ENCODE data around the gene GNPTG. TPM values are rescaled to one million over a fixed set of nuclear protein-coding genes. Genes with fewer than 3 reads are reported as not detected.
A peak's percentile ranks its signal among the peaks of the same experiment; 100 is the strongest.

GNPTG gene
- total RNA-seq, 2 donors from 2014 or later: 34.0 to 38.4 TPM

DNA sequence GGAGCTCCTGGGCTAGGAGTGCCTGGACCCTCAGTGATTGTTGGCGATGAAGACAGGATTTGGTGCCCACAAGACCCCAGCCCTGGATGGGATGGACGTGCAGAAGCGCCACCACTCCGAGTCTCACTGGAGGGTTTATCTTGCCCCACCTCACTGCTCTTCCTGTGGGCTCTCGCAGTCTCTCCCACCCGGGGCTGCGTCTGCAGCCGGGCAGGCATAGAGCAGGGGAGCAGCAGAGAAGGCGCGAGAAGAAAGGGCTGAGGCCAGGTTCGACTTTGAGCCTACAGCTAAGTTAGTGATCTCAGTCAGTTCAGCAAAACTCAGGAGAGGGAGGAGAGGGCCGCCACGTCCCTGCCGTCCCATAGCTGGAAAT lies 35.7 kb upstream of the GNPTG start:
- no peak overlapping the region for H3K27ac ChIP-seq (ENCODE audit: low read depth, low read length)
- 97 to 98% methylated on average over 14 of the region's 14 CpGs for WGBS, 2 experiments (ENCODE audit: insufficient coverage in 1 of 2, insufficient read length in 1 of 2)
- no peaks in the 10 kb centered on the region for H3K9me3 ChIP-seq (ENCODE audit: control insufficient read depth, low read length)
- peaks cover 72% of the 10 kb centered on the region for H3K36me3 Mint-ChIP-seq (ENCODE audit: low read depth)
- no peaks in the 10 kb centered on the region for H3K9me3 Mint-ChIP-seq
- peaks cover 79% of the 10 kb centered on the region for H3K36me3 ChIP-seq (ENCODE audit: control insufficient read depth, insufficient read depth, low read length)
- H3K4me3 ChIP-seq (ENCODE audit: low read length): no peak overlapping the region
- no peak overlapping the region for H3K27ac Mint-ChIP-seq
- peaks cover 5% of the 10 kb centered on the region for H3K4me1 Mint-ChIP-seq
- no peaks in the 10 kb centered on the region for H3K4me1 ChIP-seq (ENCODE audit: control insufficient read depth, insufficient read depth, low read length)
- DNase-seq: no peak
- H3K9ac ChIP-seq (ENCODE audit: extremely low read depth, low read length, poor library complexity, severe bottlenecking): no peak overlapping the region
- no peak overlapping the region for H3K4me3 Mint-ChIP-seq
- no peaks in the 10 kb centered on the region for H3K27me3 ChIP-seq (ENCODE audit: control insufficient read depth, insufficient read depth, low read length, poor library complexity, severe bottlenecking)
- TF ChIP-seq, protein P1, sequence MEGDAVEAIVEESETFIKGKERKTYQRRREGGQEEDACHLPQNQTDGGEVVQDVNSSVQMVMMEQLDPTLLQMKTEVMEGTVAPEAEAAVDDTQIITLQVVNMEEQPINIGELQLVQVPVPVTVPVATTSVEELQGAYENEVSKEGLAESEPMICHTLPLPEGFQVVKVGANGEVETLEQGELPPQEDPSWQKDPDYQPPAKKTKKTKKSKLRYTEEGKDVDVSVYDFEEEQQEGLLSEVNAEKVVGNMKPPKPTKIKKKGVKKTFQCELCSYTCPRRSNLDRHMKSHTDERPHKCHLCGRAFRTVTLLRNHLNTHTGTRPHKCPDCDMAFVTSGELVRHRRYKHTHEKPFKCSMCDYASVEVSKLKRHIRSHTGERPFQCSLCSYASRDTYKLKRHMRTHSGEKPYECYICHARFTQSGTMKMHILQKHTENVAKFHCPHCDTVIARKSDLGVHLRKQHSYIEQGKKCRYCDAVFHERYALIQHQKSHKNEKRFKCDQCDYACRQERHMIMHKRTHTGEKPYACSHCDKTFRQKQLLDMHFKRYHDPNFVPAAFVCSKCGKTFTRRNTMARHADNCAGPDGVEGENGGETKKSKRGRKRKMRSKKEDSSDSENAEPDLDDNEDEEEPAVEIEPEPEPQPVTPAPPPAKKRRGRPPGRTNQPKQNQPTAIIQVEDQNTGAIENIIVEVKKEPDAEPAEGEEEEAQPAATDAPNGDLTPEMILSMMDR (conservative IDR thresholded peaks at IDR 0.05): no peak
- H3K27me3 Mint-ChIP-seq (ENCODE audit: insufficient read depth): no peaks in the 10 kb centered on the region

DNA sequence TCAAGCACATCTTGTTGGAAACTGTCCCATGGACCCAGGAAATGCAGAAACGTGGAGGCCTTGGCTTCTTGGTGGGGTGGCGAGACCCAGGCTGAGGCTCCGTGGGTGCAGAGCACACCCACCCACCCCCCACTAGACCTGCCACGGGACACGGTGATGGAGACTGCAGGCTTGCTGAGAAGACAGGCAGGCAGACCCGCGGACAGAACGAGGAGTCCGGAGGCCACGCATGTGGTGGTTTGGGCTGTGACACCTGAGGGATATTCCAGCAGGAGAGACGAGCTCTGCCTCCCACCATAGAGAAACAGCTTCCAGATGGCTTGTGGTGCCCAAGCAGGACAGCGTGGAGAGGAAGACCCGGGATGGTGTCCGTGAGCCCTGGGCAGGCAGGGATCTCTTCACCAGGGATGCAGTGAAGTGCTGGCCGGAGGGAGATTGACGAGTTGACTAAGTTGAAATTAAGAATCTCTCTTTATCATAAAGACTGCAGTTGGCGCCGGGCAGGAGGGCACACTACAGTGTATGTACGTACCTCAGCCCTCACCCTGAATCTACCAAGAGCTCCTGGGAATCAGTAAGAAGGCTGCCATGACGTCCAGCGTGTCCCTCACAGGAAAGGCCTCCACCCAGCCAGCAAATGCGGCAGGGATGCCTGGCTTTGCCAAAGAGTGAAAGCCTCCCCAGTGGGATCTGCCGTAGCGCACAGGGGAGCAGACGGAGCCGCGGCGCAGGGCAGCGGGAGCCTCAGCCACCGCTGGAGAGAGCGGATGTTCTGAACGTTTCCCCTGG lies 34.1 kb upstream of the GNPTG start:
- Mint-ChIP-seq H3K27ac (peak overlapping the region; percentile 39), H3K27me3 (ENCODE audit: insufficient read depth) (no peaks in the 10 kb centered on the region), H3K36me3 (ENCODE audit: low read depth) (peaks cover 84% of the 10 kb centered on the region), H3K4me3 (no peak overlapping the region), H3K4me1 (peaks cover 2% of the 10 kb centered on the region), H3K9me3 (no peaks in the 10 kb centered on the region)
- TF ChIP-seq, protein P1 (conservative IDR thresholded peaks at IDR 0.05): no peak
- no peak overlapping the region for H3K9ac ChIP-seq (ENCODE audit: extremely low read depth, low read length, poor library complexity, severe bottlenecking)
- H3K4me3 ChIP-seq (ENCODE audit: low read length): no peak overlapping the region
- H3K4me1 ChIP-seq (ENCODE audit: control insufficient read depth, insufficient read depth, low read length): no peaks in the 10 kb centered on the region
- H3K36me3 ChIP-seq (ENCODE audit: control insufficient read depth, insufficient read depth, low read length): peaks cover 85% of the 10 kb centered on the region
- DNase-seq: no peak
- no peak overlapping the region for H3K27ac ChIP-seq (ENCODE audit: low read depth, low read length)
- no peaks in the 10 kb centered on the region for H3K27me3 ChIP-seq (ENCODE audit: control insufficient read depth, insufficient read depth, low read length, poor library complexity, severe bottlenecking)
- 97% methylated on average over 29 to 32 of the region's 32 CpGs for WGBS, 2 experiments (ENCODE audit: insufficient coverage in 1 of 2, insufficient read length in 1 of 2)
- H3K9me3 ChIP-seq (ENCODE audit: control insufficient read depth, low read length): no peaks in the 10 kb centered on the region

DNA sequence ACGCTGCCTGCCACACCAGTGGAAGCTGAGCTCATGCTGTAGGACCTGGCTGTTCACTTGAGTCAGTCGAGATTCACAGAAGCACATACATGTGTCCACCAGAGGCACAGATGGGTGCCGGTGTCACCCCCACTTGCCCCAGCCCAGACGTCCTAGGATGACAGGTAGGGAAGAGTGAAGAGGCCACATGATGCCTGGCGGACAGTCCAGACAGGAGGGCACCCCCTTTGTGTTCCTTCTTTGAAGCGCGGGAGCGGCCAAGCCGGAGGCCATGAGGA lies 33.5 kb upstream of the GNPTG start:
- Mint-ChIP-seq H3K4me1 (no peaks in the 10 kb centered on the region), H3K27ac (peak overlapping the region; percentile 33), H3K27me3 (ENCODE audit: insufficient read depth) (no peaks in the 10 kb centered on the region), H3K36me3 (ENCODE audit: low read depth) (peaks cover 80% of the 10 kb centered on the region), H3K9me3 (no peaks in the 10 kb centered on the region), H3K4me3 (no peak overlapping the region)
- no peak overlapping the region for H3K9ac ChIP-seq (ENCODE audit: extremely low read depth, low read length, poor library complexity, severe bottlenecking)
- H3K9me3 ChIP-seq (ENCODE audit: control insufficient read depth, low read length): no peaks in the 10 kb centered on the region
- no peaks in the 10 kb centered on the region for H3K27me3 ChIP-seq (ENCODE audit: control insufficient read depth, insufficient read depth, low read length, poor library complexity, severe bottlenecking)
- H3K36me3 ChIP-seq (ENCODE audit: control insufficient read depth, insufficient read depth, low read length): peaks cover 79% of the 10 kb centered on the region
- no peak overlapping the region for H3K4me3 ChIP-seq (ENCODE audit: low read length)
- TF ChIP-seq, protein P1 (conservative IDR thresholded peaks at IDR 0.05): no peak
- no peaks in the 10 kb centered on the region for H3K4me1 ChIP-seq (ENCODE audit: control insufficient read depth, insufficient read depth, low read length)
- H3K27ac ChIP-seq (ENCODE audit: low read depth, low read length): no peak overlapping the region
- no peak for DNase-seq
- 84 to 85% methylated on average over 9 of the region's 9 CpGs for WGBS, 2 experiments (ENCODE audit: insufficient coverage in 1 of 2, insufficient read length in 1 of 2)

Data from endodermal cell (in vitro differentiated cells).